Tracheal epithelial cell (primary cell): ENCODE data around the gene CTSD. TPM values are rescaled to one million over a fixed set of nuclear protein-coding genes. Genes with fewer than 3 reads are reported as not detected.

Experiments used
- total RNA-seq: library from RNA; depleted of rRNA; stranded (reverse); fragments of >200 nt; gene quantifications from 2 replicates; pipeline ENCODE4 v1.2.1, GENCODE V29; 2014

CTSD gene
- total RNA-seq = 288 and 574 TPM in 2 replicates

DNA sequence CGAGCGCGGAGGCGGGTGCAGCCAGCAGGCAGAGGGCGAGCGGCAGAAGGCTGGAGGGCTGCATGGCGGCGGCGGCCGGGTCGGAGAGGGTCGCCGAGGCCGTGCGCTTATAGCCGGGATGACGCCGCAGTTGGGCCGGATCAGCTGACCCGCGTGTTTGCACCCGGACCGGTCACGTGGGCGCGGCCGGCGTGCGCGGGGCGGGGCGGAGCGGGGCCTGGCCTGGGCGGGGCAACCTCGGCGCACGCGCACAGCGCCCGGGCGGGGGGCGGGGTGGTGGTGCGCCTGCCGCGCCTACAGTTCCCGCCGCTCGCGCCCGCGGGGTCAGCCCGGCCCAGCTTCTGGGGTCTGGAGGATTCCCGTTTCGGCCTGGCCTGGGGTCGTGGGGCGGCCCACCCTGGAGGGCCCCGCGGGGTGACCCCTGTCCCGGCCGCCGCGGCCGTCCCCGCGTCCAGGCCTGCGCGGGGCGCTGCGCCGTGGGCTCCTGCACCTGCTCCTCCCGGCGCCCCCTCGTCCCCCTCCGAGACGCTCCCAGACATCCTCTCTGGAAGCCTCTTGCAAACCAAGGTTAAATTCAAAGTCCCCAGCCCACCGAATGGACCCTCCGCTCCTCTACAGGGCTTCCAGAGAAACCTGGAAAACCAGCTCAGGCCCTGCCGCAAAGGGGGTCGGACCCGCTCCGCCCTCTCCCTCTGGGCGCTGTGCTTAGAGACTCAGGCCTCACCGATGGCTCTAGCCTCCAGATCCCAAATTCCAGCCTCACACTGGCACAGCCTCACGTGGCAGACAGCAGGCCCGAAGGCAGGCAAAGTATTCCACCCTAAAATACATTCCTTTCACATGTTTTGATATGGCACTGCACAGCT lies at the start of gene CTSD:
CTSD (minus strand) TSS at position 132 of the 866 bp plus-strand sequence; CDS start at position 64, 68 bp downstream.

DNA sequence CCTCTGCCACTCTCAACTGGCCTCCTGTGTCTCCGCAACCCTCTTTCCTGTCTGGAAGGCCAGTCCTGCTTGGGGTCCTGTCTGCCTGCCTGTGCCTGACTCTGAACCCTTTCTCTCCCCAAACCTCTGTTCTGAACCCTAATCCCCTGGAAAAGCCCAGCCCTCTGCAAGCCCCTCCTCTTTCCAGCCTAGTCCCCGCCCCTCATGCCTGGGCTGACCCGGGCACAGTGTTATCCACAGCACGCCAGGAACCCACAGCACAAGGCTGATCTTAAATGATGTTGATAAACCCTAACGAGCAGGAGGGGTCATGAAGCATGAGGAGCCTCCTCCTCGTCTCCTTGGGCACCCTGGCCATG lies 13.3 kb downstream of the CTSD start, which contains the start of gene IFITM10:
IFITM10 (minus strand) TSS at position 115 of the 359 bp plus-strand sequence. CDS start 153 bp downstream, outside the sequence.

Other genes starting within 250 kb of the CTSD start
- 0.21 and 0.96 TPM in 2 replicates for gene DUSP8, start 191.7 kb downstream of the CTSD start, total RNA-seq
- not detected in 2 replicates for gene KRTAP5-1, start 178.6 kb downstream of the CTSD start, total RNA-seq
- not detected in 2 replicates for gene KRTAP5-2, start 165.6 kb downstream of the CTSD start, total RNA-seq
- not detected in 2 replicates for gene KRTAP5-3, start 155.5 kb downstream of the CTSD start, total RNA-seq
- not detected in 2 replicates for gene KRTAP5-4, start 141.8 kb downstream of the CTSD start, total RNA-seq
- gene KRTAP5-5, start 134.2 kb downstream of the CTSD start, total RNA-seq = not detected in 2 replicates
- gene KRTAP5-6, start 66.7 kb downstream of the CTSD start, total RNA-seq = not detected in 2 replicates
- 1.2 and 1.9 TPM in 2 replicates for gene IFITM10, start 13.3 kb downstream of the CTSD start, total RNA-seq
- gene SYT8, start 71.1 kb upstream of the CTSD start, total RNA-seq = 1.9 and 2.8 TPM in 2 replicates
- not detected in 2 replicates for gene TNNI2, start 75.1 kb upstream of the CTSD start, total RNA-seq
- not detected in 2 replicates for gene LSP1, start 89.2 kb upstream of the CTSD start, total RNA-seq
- not detected in 2 replicates for gene PRR33, start 128.0 kb upstream of the CTSD start, total RNA-seq
- gene TNNT3, start 155.8 kb upstream of the CTSD start, total RNA-seq = 0.96 TPM in 1 of 2 replicates, not detected in the other
- gene MRPL23, start 183.4 kb upstream of the CTSD start, total RNA-seq = 111 and 162 TPM in 2 replicates
- 6.6 and 14.2 TPM in 2 replicates for gene H19, start 233.9 kb upstream of the CTSD start, total RNA-seq